NCI-H510A treated with DMSO at 0.1 percent for 48 hours (cell line): ENCODE results near the gene OVAAL.
"Not testable (repeated sequence)": the region's sequence is repeated elsewhere in the genome, so short reads cannot be mapped to it uniquely, and the experiment has no call there.

ENCODE experiments used
- DNase-seq: peaks from one replicate; lab custom pipeline; 2025; lab: John Stamatoyannopoulos, UW

Gene OVAAL

DNA sequence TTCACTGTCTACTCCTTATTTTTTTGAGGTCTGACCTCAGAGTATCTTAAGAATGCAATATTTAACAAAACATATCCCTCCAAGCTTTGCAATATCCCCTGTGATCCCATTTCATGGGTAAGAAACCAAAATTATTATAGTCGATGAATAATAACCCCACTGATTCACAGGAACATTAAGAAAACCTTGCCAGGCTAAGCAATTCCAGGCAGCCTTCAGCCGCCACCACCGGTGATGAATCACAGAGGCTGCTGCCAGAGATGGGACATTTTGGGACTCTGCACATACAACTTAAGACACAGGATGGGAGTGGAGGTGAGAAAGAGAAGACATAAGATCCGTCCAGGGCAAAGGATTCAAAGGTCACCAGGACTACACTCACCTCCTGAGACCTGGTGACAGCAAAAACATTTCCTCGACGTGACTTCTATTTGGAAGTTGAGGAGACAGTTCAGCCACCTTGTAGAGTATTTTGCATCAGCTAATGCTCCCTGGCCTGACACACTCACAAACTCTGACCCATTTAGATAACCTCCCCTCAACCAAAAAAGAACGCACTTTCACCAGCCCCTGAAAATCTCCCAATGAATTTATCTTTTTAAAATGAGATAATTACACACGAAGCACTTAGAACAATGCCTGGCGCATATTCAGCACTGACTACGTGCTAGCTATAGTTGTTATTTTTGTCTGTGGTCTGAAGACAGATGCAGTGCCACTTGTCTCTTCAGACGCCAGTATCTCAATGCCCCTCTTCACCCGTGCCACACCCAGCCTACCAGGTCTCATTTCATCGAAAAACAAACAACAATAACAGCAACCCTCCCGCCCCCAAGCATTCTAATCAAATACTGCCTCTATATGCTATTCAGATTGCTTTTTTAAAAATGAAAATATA lies 17.8 kb upstream of the OVAAL start:
- no peak for DNase-seq

GRCh38 chr1:180542113-180542837 lies 16.5 kb upstream of the OVAAL start:
- no peak for DNase-seq

- no peak for DNase-seq
These were observed 16.0 kb upstream of the OVAAL start for GRCh38 chr1:180542838-180543145.

DNA sequence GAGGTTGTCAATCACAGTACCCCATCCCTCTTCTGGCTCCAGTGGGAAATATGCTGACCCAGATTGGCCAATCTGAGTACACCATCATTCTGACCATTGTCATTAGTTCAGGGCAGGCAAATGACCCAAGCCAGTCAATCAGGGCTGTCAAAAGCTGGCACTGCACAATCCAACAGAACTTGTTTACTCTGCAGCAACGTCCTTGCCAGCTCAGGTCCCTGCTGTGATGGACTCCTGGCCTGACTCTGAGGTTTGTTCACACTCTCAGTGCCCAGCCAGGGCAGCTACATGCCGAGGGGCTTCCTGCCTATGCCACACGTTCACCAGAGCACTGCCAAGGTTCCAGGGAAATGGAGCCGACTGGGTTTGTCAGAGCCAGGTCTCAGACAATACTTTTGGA lies 14.7 kb upstream of the OVAAL start:
- DNase-seq = no peak

DNA sequence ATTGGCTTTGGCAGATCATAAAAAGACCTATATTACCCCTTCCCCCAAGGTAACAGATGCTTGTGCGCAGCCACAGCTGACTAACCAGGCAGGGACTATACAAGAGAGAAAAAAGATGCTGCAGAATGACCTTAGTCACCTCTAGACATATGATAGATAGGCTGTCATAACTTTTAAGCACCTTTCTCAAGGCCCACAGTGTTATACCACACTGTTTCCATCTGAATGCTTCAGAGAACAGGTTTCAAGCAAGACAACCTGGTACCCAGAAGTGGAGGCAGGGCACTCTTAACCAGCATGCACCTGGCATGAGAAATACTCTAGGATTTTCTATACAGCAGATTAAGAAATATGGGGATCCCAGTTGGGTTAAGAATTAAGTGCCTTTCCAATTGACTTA lies 12.8 kb upstream of the OVAAL start:
- DNase-seq = no peak

GRCh38 chr1:180548686-180549317 lies 10.0 kb upstream of the OVAAL start:
- no peak for DNase-seq

DNA sequence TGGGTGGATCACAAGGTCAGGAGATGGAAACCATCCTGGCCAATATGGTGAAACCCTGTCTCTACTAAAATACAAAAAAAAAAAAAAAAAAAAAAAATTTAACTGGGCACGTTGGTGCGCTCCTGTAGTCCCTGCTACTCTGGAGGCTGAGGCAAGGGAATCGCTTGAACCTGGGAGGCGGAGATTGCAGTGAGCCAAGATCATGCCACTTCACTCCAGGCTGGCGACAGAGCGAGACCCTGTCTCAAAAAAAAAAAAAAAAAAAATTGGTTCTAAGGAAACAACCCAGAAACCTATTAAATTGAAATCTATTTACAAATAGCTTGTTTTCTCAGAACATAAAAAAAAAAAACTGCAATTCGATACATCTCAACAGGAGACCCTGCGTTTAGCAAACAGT lies 9.0 kb upstream of the OVAAL start:
- not testable (repeated sequence) for DNase-seq

DNA sequence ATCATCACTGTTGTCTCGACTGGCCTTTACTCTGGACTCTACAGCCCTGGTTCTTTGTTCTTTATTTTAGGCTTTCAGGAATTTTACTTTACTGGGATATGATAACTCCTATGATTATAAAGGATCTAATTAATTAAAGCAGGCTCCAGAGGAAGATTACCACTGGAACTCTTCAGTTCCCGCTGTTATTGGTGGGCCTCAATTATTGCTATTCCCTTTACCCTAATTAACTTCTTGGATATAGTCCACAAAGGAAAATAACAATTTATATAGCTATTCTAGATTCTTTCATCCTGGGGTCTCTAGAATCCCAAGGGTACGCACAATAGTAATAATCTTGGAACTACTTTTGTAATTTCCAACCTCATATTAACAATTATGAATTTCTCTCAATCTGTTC lies 8.5 kb upstream of the OVAAL start:
- DNase-seq = no peak

DNA sequence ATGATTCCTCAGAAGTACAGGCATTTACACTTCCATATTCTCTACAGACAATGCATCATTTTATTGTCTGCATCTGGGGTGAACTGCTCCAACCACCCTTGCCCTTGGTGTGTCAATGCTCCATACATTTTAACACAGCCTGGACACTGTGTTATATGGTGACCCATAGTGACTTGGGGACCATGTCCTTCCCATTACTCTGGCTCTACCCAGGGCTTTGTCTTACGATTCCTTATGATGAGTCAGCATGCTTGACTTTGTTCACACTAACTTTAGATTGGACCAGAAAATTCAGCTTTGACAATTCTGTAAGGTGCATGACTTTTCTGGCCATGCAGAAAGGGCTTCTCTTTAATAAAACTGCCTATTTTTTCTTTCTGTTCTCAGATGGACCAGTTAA lies 6.8 kb upstream of the OVAAL start:
- DNase-seq = no peak

DNA sequence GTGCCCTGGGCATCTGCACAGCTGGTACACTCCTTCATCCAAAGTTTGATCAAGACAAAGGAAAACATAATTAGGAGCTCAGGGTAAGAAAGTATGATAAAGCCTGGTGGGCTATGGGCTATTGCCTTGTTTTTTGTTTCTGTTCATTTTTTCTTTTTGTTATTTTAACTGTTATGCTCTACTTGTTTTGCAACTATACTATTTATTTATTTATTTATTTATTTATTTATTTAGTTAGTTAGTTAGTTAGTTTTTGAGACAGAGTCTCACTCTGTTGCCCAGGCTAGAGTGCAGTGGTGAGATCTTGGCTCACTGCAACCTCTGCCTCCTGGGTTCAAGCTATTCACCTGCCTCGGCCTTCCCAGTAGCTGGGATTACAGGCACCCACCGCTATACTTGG lies 5.7 kb upstream of the OVAAL start:
- not testable (repeated sequence) for DNase-seq

GRCh38 chr1:180555411-180555810 lies 3.4 kb upstream of the OVAAL start:
- DNase-seq = no peak

- no peak for DNase-seq
These were observed 1.6 kb downstream of the OVAAL start for GRCh38 chr1:180560200-180560867.

DNA sequence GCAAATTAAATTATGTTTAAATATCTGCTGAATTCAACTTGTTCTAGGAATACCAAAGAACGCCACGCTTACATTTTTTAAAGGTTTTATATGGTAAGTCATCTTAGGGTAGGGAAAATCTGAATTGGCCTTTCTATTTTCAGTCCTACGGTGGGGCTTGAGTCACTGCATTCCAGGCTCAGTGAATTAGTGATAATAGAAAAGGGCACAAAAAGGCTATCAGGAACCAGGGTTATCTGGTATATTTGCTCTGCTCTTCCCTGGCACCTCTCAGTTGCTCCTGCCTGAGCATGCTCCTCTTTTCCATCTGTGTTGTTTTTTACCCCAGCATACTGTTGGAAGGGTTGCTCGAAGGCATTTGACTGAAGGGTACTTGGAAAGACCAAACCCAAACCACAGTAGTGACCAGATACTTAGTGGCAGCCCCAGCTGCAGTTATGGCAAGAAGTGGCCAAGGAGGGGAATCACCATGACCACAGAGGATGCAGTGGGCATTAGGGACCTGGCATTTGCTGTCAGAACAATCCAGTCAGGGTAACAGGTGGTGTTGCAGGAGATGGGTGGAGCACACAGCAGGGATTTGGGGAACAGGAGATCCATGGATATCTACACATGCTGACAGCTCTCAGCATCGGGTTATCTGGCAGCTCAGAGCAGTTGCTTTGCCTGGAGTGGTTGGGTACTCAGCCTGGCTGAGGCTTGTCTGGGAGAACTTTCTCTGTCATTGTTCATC lies 2.3 kb downstream of the OVAAL start:
- no peak for DNase-seq

- DNase-seq = no peak
These were observed 3.9 kb downstream of the OVAAL start for GRCh38 chr1:180562640-180563025.

DNA sequence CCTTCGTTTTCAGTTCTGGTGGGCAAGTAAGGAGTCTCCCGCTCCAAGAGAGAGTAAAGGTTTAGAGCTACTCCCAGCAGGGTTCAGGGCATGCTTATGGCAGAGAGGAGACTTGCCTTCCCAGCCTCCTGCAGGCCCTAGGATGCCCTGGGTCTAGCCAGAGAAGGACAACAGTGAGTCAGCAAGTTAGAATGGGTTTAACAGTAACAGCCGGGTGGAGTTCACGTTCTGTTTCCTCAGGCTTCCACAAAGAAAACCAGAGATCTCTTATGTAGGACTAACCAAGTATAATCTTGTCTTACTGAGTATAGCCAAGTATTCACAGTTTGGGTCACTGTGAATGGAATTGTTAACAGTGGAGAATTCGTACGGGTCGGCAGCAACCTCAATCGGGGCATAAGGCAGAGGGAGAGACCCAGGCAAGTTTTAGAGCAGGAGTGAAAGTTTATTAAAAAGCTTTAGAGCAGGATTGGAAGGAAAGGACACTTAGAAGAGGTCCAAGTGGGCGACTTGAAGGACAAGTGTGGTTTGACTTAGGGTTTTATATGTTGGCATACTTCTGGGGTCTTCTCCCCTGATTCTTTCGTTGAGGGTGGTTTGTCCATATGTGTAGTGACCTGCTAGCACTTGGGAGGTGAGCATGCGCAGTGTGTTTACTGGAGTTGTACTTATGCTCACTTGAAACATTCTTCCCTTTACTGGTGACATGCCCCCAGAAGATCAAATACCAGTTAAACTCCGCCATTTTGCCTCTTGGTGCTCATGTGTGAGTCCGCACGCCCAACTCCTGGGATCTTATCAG lies 4.5 kb downstream of the OVAAL start:
- DNase-seq = no peak

DNA sequence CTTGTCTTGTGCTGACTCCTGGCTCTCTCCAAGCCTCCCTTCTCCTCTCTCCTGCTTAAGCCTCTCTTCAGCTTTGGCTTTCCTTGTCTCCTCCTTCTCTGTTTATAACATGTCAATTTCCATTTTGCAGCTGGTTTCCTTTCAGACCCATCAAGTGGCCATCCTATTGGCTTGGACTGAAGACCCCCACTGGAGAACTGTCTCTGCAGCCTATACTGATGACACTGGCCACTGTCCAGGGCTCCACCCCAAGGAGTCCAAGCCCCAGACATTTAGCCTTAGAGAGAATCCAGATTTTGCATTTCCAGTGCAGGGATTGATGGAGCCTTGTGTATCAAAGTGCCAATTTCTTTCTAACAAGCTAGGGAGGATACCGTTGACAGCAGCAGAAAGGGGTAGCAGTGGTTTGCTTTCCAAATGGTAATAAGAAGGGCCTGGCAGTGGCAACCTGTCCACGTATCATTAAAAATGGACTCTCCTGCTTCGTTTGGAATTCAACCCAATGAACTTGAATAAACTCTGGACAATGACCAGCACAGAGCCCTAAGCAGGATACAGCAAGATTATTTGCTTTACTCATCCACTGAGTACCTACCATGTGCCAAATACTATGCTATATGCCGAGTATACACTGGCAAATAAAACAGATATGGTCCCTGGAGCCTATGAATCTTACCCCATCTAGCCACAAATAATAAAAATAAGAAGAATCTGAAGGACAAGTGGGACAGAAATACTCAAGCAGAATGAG lies 6.5 kb downstream of the OVAAL start:
- DNase-seq = no peak

DNA sequence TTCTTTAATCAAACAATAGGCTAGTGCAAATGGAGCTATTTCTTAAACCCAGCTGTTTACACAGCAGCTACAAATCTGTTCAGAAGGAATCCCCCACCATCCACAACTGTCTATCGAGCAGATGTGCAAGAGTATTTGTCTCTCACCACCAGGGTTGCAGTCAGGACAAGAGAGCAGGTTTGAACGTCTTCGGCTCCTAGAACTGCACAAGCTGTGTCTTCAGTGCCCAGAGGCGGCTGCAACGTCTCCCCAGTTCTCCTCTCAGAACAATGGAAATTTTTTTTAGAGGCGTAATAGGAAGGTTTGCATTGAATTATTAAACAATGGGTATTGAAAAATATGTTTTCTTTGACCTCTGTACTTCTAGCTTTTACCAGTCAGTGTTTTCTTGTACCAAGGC lies 7.3 kb downstream of the OVAAL start:
- no peak for DNase-seq

GRCh38 chr1:180566495-180566894 lies 7.7 kb downstream of the OVAAL start:
- DNase-seq = no peak

GRCh38 chr1:180567654-180568053 lies 8.9 kb downstream of the OVAAL start:
- no peak for DNase-seq

GRCh38 chr1:180568184-180568583 lies 9.4 kb downstream of the OVAAL start:
- no peak for DNase-seq
